ENCODE measurements around the gene SPACA4. TPM values are rescaled to one million over a fixed set of nuclear protein-coding genes. Genes with fewer than 3 reads are reported as not detected.
A peak's percentile ranks its signal among the peaks of the same experiment; 100 is the strongest.

SPACA4 gene
- total RNA-seq, 1 experiment from 2014 or later: not detected

GRCh38 chr19:48646001-48646721 is 39.6 kb downstream of the SPACA4 start, which contains the start of gene CA11:
Gene CA11 (minus strand): TSS chr19:48646187. CDS start chr19:48645632, 555 bp downstream.
- peak within 1 kb of the TSS; percentile 56 for H3K4me3 ChIP-seq (ENCODE audit: low read depth, low read length)
- intact Hi-C loops (cut with micrococcal nuclease; ENCODE audit: unreplicated experiment): loop anchor here (1.0 to 5.0 kb wide), 5 partner anchors 9 to 138 kb away; partner anchors contain the start of gene DBP
- peaks cover 9% of the 10 kb centered on the region; the same call in 1 of the 2 replicates for H3K4me1 ChIP-seq
- H3K9me3 Mint-ChIP-seq (ENCODE audit: unreplicated experiment): no peaks in the 10 kb centered on the region
- ChIA-PET CTCF (interaction anchor here (0.6 to 2.7 kb wide), 13 partner anchors 9 to 197 kb away, joined by 3 to 28 read pairs (median 6); partner anchors contain the start of genes DBP and FUT2), POLR2A (interaction anchor here (0.6 to 2.1 kb wide), 5 partner anchors 16 to 226 kb away, joined by 3 to 12 read pairs (median 5); partner anchors contain the start of genes PPP1R15A, RPL18 and SPHK2)
- H3K4me3 Mint-ChIP-seq (ENCODE audit: unreplicated experiment): peak within 1 kb of the TSS; percentile 77
- H3K27me3 ChIP-seq (replicated peaks; ENCODE audit: control insufficient read depth, insufficient read depth, low read length): no peaks in the 10 kb centered on the region
- no peaks in the 10 kb centered on the region for H3K9me3 ChIP-seq
- no peaks in the 10 kb centered on the region for H3K36me3 ChIP-seq (ENCODE audit: control insufficient read depth, insufficient read depth, low read length)
- TF ChIP-seq CTCF (IDR thresholded peaks at IDR 0.05; ENCODE audit: insufficient read depth in 1 of 2, low read depth in 1 of 2, low read length in 1 of 2, severe bottlenecking in 1 of 2, unreplicated experiment in 1 of 2): peak; percentile 93 to 96
- BruUV-seq (replicated peaks): no TSS peak
- peak within 1 kb of the TSS; percentile 69 for H3K27ac Mint-ChIP-seq (ENCODE audit: unreplicated experiment)
- peaks cover 16% of the 10 kb centered on the region for H3K4me1 Mint-ChIP-seq (ENCODE audit: low read depth, unreplicated experiment)
- DNase-seq: peak; percentile 94 to 95
- no peaks in the 10 kb centered on the region for H3K36me3 Mint-ChIP-seq (ENCODE audit: insufficient read depth, unreplicated experiment)
- H3K27me3 Mint-ChIP-seq (ENCODE audit: insufficient read depth, unreplicated experiment): no peaks in the 10 kb centered on the region

- no peak for TF ChIP-seq CTCF (IDR thresholded peaks at IDR 0.05; ENCODE audit: insufficient read depth in 1 of 2, low read depth in 1 of 2, low read length in 1 of 2, severe bottlenecking in 1 of 2, unreplicated experiment in 1 of 2)
- BruUV-seq (replicated peaks): no TSS peak
- intact Hi-C loops (cut with micrococcal nuclease; ENCODE audit: unreplicated experiment): loop anchor here (1.0 to 5.0 kb wide), 5 partner anchors 9 to 138 kb away; partner anchors contain the start of gene DBP
- H3K27ac Mint-ChIP-seq (ENCODE audit: unreplicated experiment): no peak overlapping the region
- peaks cover 9% of the 10 kb centered on the region; the same call in 1 of the 2 replicates for H3K4me1 ChIP-seq
- peak overlapping the region; percentile 77 for H3K4me3 Mint-ChIP-seq (ENCODE audit: unreplicated experiment)
- no peak overlapping the region; the same call in 1 of the 2 replicates for H3K4me3 ChIP-seq (ENCODE audit: low read depth, low read length)
- DNase-seq: no peak
- no peaks in the 10 kb centered on the region for H3K9me3 ChIP-seq
- no peaks in the 10 kb centered on the region for H3K36me3 Mint-ChIP-seq (ENCODE audit: insufficient read depth, unreplicated experiment)
- CTCF ChIA-PET: interaction anchor here (1.0 to 2.7 kb wide), 8 partner anchors 9 to 196 kb away, joined by 3 to 28 read pairs (median 6); partner anchors contain the start of genes DBP and FUT2
- no peaks in the 10 kb centered on the region for H3K27me3 Mint-ChIP-seq (ENCODE audit: insufficient read depth, unreplicated experiment)
- no peaks in the 10 kb centered on the region for H3K36me3 ChIP-seq (ENCODE audit: control insufficient read depth, insufficient read depth, low read length)
- H3K9me3 Mint-ChIP-seq (ENCODE audit: unreplicated experiment): no peaks in the 10 kb centered on the region
- POLR2A ChIA-PET: interaction anchor here (2.0 to 2.1 kb wide), 2 partner anchors 28 to 225 kb away, joined by 7 to 12 read pairs; partner anchors contain the start of genes PPP1R15A, RPL18 and SPHK2
- H3K4me1 Mint-ChIP-seq (ENCODE audit: low read depth, unreplicated experiment): peaks cover 16% of the 10 kb centered on the region
- H3K27me3 ChIP-seq (replicated peaks; ENCODE audit: control insufficient read depth, insufficient read depth, low read length): no peaks in the 10 kb centered on the region
Measured at GRCh38 chr19:48646722-48647216, 40.2 kb downstream of the SPACA4 start.

- Mint-ChIP-seq H3K36me3 (ENCODE audit: insufficient read depth, unreplicated experiment) (no peaks in the 10 kb centered on the region), H3K4me3 (ENCODE audit: unreplicated experiment) (no peak overlapping the region), H3K27ac (ENCODE audit: unreplicated experiment) (no peak overlapping the region), H3K4me1 (ENCODE audit: low read depth, unreplicated experiment) (peaks cover 16% of the 10 kb centered on the region), H3K27me3 (ENCODE audit: insufficient read depth, unreplicated experiment) (no peaks in the 10 kb centered on the region), H3K9me3 (ENCODE audit: unreplicated experiment) (no peaks in the 10 kb centered on the region)
- intact Hi-C loops (cut with micrococcal nuclease; ENCODE audit: unreplicated experiment): loop anchor here (5.0 kb wide), 1 partner anchor 39 kb away; no protein-coding TSS in a partner anchor
- no peaks in the 10 kb centered on the region for H3K36me3 ChIP-seq (ENCODE audit: control insufficient read depth, insufficient read depth, low read length)
- no peaks in the 10 kb centered on the region for H3K9me3 ChIP-seq
- peaks cover 9% of the 10 kb centered on the region; the same call in 1 of the 2 replicates for H3K4me1 ChIP-seq
- H3K27me3 ChIP-seq (replicated peaks; ENCODE audit: control insufficient read depth, insufficient read depth, low read length): no peaks in the 10 kb centered on the region
- CTCF ChIA-PET: no interaction called here
- no peak for DNase-seq
- POLR2A ChIA-PET: no interaction called here
- no TSS peak for BruUV-seq (replicated peaks)
- H3K4me3 ChIP-seq (ENCODE audit: low read depth, low read length): no peak overlapping the region
- TF ChIP-seq CTCF (IDR thresholded peaks at IDR 0.05; ENCODE audit: insufficient read depth in 1 of 2, low read depth in 1 of 2, low read length in 1 of 2, severe bottlenecking in 1 of 2, unreplicated experiment in 1 of 2): no peak
Measured at GRCh38 chr19:48648134-48648533, 41.6 kb downstream of the SPACA4 start.
